SJCRH30 (cell line): Measurements from ENCODE around the gene SIRPA. TPM values are rescaled to one million over a fixed set of nuclear protein-coding genes. Genes with fewer than 3 reads are reported as not detected.

Experiments
- DNase-seq, 2 experiments: peaks; one replicate each; pipeline ENCODE4 v3.0.0-alpha.2; 2015 to 2020
- H3K27ac ChIP-seq: fragments of 250-450 bp; sonication (Bioruptor Pico); 2 replicates; pipeline ENCODE4 v1.5.1; 2020; ENCODE audit warnings: mild to moderate bottlenecking, moderate library complexity
- H3K27me3 ChIP-seq: fragments of 250-450 bp; sonication (Bioruptor Pico); 2 replicates; pipeline ENCODE4 v1.5.1; 2020; ENCODE audit warnings: mild to moderate bottlenecking, moderate library complexity
- H3K36me3 ChIP-seq: fragments of 250-450 bp; sonication (Bioruptor Pico); 2 replicates; pipeline ENCODE4 v1.5.1; 2020; ENCODE audit warnings: mild to moderate bottlenecking, moderate library complexity
- H3K4me1 ChIP-seq: fragments of 250-450 bp; sonication (Bioruptor Pico); 2 replicates; pipeline ENCODE4 v1.5.1; 2020; ENCODE audit warnings: mild to moderate bottlenecking, moderate library complexity
- H3K4me3 ChIP-seq: fragments of 250-450 bp; sonication (Bioruptor Pico); 2 replicates; pipeline ENCODE4 v1.5.1; 2020; ENCODE audit warnings: mild to moderate bottlenecking, moderate library complexity
- H3K9me3 ChIP-seq: fragments of 250-450 bp; sonication (Bioruptor Pico); replicated peaks from 2 replicates; pipeline ENCODE4 v1.5.1; 2020; ENCODE audit warnings: mild to moderate bottlenecking, moderate library complexity
- total RNA-seq: library from RNA; depleted of rRNA; stranded (reverse); fragments of >200 nt; shearing (Covaris generic); gene quantifications from 2 replicates; pipeline ENCODE4 v1.2.3, GENCODE V29; 2014

Gene SIRPA
- total RNA-seq, 1 experiment from 2014 or later, result 0.93 TPM

GRCh38 chr20:1888796-1889463, 6.3 kb upstream of the SIRPA start:
- Histone ChIP-seq H3K36me3 (no peaks in the 10 kb centered on the region), H3K9me3 (no peaks in the 10 kb centered on the region), H3K4me3 (no peak overlapping the region), H3K27me3 (peaks cover 16% of the 10 kb centered on the region), H3K27ac (no peak overlapping the region), H3K4me1 (no peaks in the 10 kb centered on the region)
- DNase-seq, result no peak

GRCh38 chr20:1890469-1891262, 4.5 kb upstream of the SIRPA start:
- H3K36me3 ChIP-seq, result no peaks in the 10 kb centered on the region
- DNase-seq, result no peak
- peaks cover 19% of the 10 kb centered on the region for H3K27me3 ChIP-seq
- H3K9me3 ChIP-seq, result no peaks in the 10 kb centered on the region
- H3K4me3 ChIP-seq, result no peak overlapping the region
- no peak overlapping the region for H3K27ac ChIP-seq
- H3K4me1 ChIP-seq, result no peaks in the 10 kb centered on the region

GRCh38 chr20:1891263-1892118, 3.7 kb upstream of the SIRPA start:
- H3K4me1 ChIP-seq, result no peaks in the 10 kb centered on the region
- DNase-seq, result peak in 1 of 2 experiments; percentile 10

GRCh38 chr20:1892119-1892385, 3.2 kb upstream of the SIRPA start:
- Histone ChIP-seq H3K9me3 (no peaks in the 10 kb centered on the region), H3K27ac (no peak overlapping the region), H3K36me3 (no peaks in the 10 kb centered on the region), H3K4me1 (no peaks in the 10 kb centered on the region), H3K27me3 (peaks cover 24% of the 10 kb centered on the region), H3K4me3 (no peak overlapping the region)
- no peak for DNase-seq

More at GRCh38 chr20:1891263-1892118, 3.7 kb upstream of the SIRPA start:
- no peak overlapping the region for H3K4me3 ChIP-seq
- H3K27me3 ChIP-seq, result peaks cover 24% of the 10 kb centered on the region
- H3K36me3 ChIP-seq, result no peaks in the 10 kb centered on the region
- H3K9me3 ChIP-seq, result no peaks in the 10 kb centered on the region
- no peak overlapping the region for H3K27ac ChIP-seq

GRCh38 chr20:1893721-1894470, 1.3 kb upstream of the SIRPA start:
- Histone ChIP-seq H3K9me3 (no peaks in the 10 kb centered on the region), H3K27me3 (peaks cover 24% of the 10 kb centered on the region), H3K4me1 (no peaks in the 10 kb centered on the region), H3K4me3 (peak overlapping the region; percentile 57), H3K36me3 (no peaks in the 10 kb centered on the region), H3K27ac (no peak overlapping the region)
- DNase-seq, result no peak

GRCh38 chr20:1894471-1894950, 696 bp upstream of the SIRPA start:
- no peaks in the 10 kb centered on the region for H3K9me3 ChIP-seq
- H3K36me3 ChIP-seq, result no peaks in the 10 kb centered on the region
- no peaks in the 10 kb centered on the region for H3K4me1 ChIP-seq
- H3K27me3 ChIP-seq, result peaks cover 18% of the 10 kb centered on the region
- peak; percentile 19 to 35 for DNase-seq
- no peak overlapping the region for H3K27ac ChIP-seq
- H3K4me3 ChIP-seq, result peak overlapping the region; percentile 57

- H3K4me3 ChIP-seq, result peak overlapping the region; percentile 57
- no peaks in the 10 kb centered on the region for H3K4me1 ChIP-seq
- H3K36me3 ChIP-seq, result no peaks in the 10 kb centered on the region
- DNase-seq, result no peak
- H3K27ac ChIP-seq, result no peak overlapping the region
- H3K9me3 ChIP-seq, result no peaks in the 10 kb centered on the region
- H3K27me3 ChIP-seq, result peaks cover 20% of the 10 kb centered on the region
Observed at GRCh38 chr20:1895674-1896483, 672 bp downstream of the SIRPA start.

DNA sequence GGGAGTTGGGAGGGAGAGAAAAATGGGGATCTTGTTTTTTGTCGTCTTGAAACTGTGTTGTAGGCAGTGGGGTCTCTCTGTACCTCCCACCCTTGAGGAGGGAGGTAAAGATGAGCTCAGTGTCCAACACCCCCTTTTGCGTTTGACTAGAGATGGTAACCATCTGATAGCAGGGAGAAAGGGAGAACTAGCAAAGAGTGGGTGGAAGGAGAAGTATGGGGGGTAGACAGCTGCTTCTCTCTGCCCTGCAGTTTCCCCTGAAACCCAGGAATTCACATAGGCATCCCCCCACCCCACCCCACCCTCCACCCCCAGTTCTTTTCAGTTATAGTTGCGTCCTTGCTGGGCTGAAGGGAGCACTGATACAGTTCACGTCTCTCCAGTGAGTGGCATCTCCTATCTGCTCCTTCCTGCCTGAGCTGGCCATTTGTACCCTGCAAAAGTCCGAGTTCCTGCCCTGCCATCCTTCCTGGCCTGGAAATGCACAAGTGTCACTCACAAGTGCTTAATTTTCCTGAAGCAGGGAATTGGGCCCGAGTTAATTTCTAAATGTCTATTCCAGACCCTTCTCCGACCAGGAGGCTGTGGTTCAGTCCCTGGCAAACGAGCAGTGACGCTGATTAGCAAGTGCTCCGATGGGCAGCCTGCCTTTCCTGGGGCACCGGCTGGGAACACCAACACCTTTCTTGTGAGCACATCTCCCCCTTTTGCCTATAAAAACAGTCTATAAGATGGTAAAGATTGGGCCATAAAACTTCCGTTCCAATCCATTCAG, 1.5 kb downstream of the SIRPA start:
- Histone ChIP-seq H3K27me3 (peaks cover 20% of the 10 kb centered on the region), H3K4me1 (no peaks in the 10 kb centered on the region), H3K36me3 (no peaks in the 10 kb centered on the region), H3K9me3 (no peaks in the 10 kb centered on the region), H3K4me3 (no peak overlapping the region), H3K27ac (no peak overlapping the region)
- no peak for DNase-seq

GRCh38 chr20:1897541-1897940, 2.3 kb downstream of the SIRPA start:
- no peak overlapping the region for H3K4me3 ChIP-seq
- DNase-seq, result no peak
- peaks cover 20% of the 10 kb centered on the region for H3K27me3 ChIP-seq
- no peak overlapping the region for H3K27ac ChIP-seq
- no peaks in the 10 kb centered on the region for H3K4me1 ChIP-seq
- no peaks in the 10 kb centered on the region for H3K36me3 ChIP-seq
- no peaks in the 10 kb centered on the region for H3K9me3 ChIP-seq

GRCh38 chr20:1897965-1898464, 2.8 kb downstream of the SIRPA start:
- peaks cover 19% of the 10 kb centered on the region for H3K27me3 ChIP-seq
- no peaks in the 10 kb centered on the region for H3K36me3 ChIP-seq
- H3K4me3 ChIP-seq, result no peak overlapping the region
- H3K9me3 ChIP-seq, result no peaks in the 10 kb centered on the region
- DNase-seq, result no peak
- no peak overlapping the region for H3K27ac ChIP-seq
- no peaks in the 10 kb centered on the region for H3K4me1 ChIP-seq

- no peaks in the 10 kb centered on the region for H3K36me3 ChIP-seq
- DNase-seq, result no peak
- H3K9me3 ChIP-seq, result no peaks in the 10 kb centered on the region
- peaks cover 13% of the 10 kb centered on the region for H3K27me3 ChIP-seq
- H3K4me1 ChIP-seq, result no peaks in the 10 kb centered on the region
- H3K4me3 ChIP-seq, result no peak overlapping the region
- H3K27ac ChIP-seq, result no peak overlapping the region
Observed at GRCh38 chr20:1898482-1899240, 3.5 kb downstream of the SIRPA start.

GRCh38 chr20:1899241-1899525, 4.0 kb downstream of the SIRPA start:
- Histone ChIP-seq H3K36me3 (no peaks in the 10 kb centered on the region), H3K4me3 (no peak overlapping the region), H3K27ac (no peak overlapping the region), H3K4me1 (no peaks in the 10 kb centered on the region), H3K9me3 (no peaks in the 10 kb centered on the region), H3K27me3 (peaks cover 13% of the 10 kb centered on the region)
- DNase-seq, result no peak
